SU-DHL-6 (cell line): Measurements from ENCODE around the gene TNFRSF1B.
A peak's percentile ranks its signal among the peaks of the same experiment; 100 is the strongest.

Experiments used
- H2AFZ ChIP-seq: fragments of 200-600 bp; sonication (generic); 2 replicates; pipeline ENCODE4 v1.6.1; 2014; ENCODE audit warnings: low read depth, mild to moderate bottlenecking, moderate library complexity, mixed read lengths, antibody characterized with exemption, low read length; ENCODE audit not compliant: severe bottlenecking
- H3F3A ChIP-seq: fragments of 200-600 bp; shearing (Covaris generic); 2 replicates; pipeline ENCODE4 v1.6.0; 2016; ENCODE audit warnings: antibody characterized with exemption, mild to moderate bottlenecking; ENCODE audit not compliant: insufficient read depth
- H3K27ac ChIP-seq: fragments of 200-600 bp; sonication (generic); 2 replicates; pipeline ENCODE4 v1.5.1; 2016; ENCODE audit warnings: low read depth, mild to moderate bottlenecking, low read length, moderate library complexity, mixed read lengths
- H3K27me3 ChIP-seq: fragments of 200-600 bp; sonication (generic), shearing (Covaris generic); 2 replicates; pipeline ENCODE4 v1.6.0; 2014; ENCODE audit warnings: mild to moderate bottlenecking, low read length
- H3K36me3 ChIP-seq: fragments of 200-600 bp; sonication (generic); 2 replicates; pipeline ENCODE4 v1.6.1; 2014; ENCODE audit warnings: mild to moderate bottlenecking, low read length, mixed read lengths
- H3K4me2 ChIP-seq: fragments of 300-600, 200-600 bp; shearing (Covaris generic), sonication (generic); 2 replicates; pipeline ENCODE4 v1.6.0; 2014; ENCODE audit warnings: low read length, low read depth, mild to moderate bottlenecking; ENCODE audit not compliant: poor library complexity, severe bottlenecking
- H3K4me3 ChIP-seq: fragments of 200-600 bp; sonication (generic); 2 replicates; pipeline ENCODE4 v1.5.1; 2014; ENCODE audit warnings: antibody characterized with exemption, low read length, mild to moderate bottlenecking, mixed read lengths; ENCODE audit not compliant: insufficient read depth, poor library complexity, severe bottlenecking
- H3K79me2 ChIP-seq: fragments of 200-600 bp; sonication (generic); 2 replicates; pipeline ENCODE4 v1.6.1; 2014; ENCODE audit warnings: mild to moderate bottlenecking, low read length, moderate library complexity; ENCODE audit not compliant: insufficient read depth
- H3K9ac ChIP-seq: fragments of 200-600 bp; sonication (generic); 2 replicates; pipeline ENCODE4 v1.7.0; 2014; ENCODE audit warnings: mild to moderate bottlenecking, low read length
- H3K9me2 ChIP-seq: fragments of 200-600 bp; sonication (generic); replicated peaks from 2 replicates; pipeline ENCODE4 v1.6.1; 2014; ENCODE audit warnings: low read length; ENCODE audit not compliant: insufficient read depth
- H3K9me3 ChIP-seq: fragments of 200-600 bp; sonication (generic); 2 replicates; pipeline ENCODE4 v1.6.1; 2014; ENCODE audit warnings: low read length, mixed read lengths; ENCODE audit not compliant: insufficient read depth
- H4K20me1 ChIP-seq: fragments of 200-600 bp; sonication (generic); 2 replicates; pipeline ENCODE4 v1.6.1; 2014; ENCODE audit warnings: low read depth, mild to moderate bottlenecking, antibody characterized with exemption, low read length, moderate library complexity, mixed read lengths
- EZH2phosphoT487 ChIP-seq: fragments of 200-600 bp; sonication (generic), shearing (Covaris generic); conservative IDR thresholded peaks from 2 replicates; pipeline ENCODE4 v1.6.1; 2018; ENCODE audit warnings: mild to moderate bottlenecking, antibody characterized with exemption, low read length, moderate library complexity, mixed read lengths
- TF ChIP-seq, protein P1 (sequence below): fragments of 200-600 bp; sonication (generic); IDR thresholded peaks from one replicate; pipeline ENCODE4 v1.5.1; 2017; ENCODE audit warnings: antibody characterized with exemption, mild to moderate bottlenecking, low read length, moderate library complexity; ENCODE audit not compliant: insufficient read depth, poor library complexity, severe bottlenecking

Gene TNFRSF1B

DNA sequence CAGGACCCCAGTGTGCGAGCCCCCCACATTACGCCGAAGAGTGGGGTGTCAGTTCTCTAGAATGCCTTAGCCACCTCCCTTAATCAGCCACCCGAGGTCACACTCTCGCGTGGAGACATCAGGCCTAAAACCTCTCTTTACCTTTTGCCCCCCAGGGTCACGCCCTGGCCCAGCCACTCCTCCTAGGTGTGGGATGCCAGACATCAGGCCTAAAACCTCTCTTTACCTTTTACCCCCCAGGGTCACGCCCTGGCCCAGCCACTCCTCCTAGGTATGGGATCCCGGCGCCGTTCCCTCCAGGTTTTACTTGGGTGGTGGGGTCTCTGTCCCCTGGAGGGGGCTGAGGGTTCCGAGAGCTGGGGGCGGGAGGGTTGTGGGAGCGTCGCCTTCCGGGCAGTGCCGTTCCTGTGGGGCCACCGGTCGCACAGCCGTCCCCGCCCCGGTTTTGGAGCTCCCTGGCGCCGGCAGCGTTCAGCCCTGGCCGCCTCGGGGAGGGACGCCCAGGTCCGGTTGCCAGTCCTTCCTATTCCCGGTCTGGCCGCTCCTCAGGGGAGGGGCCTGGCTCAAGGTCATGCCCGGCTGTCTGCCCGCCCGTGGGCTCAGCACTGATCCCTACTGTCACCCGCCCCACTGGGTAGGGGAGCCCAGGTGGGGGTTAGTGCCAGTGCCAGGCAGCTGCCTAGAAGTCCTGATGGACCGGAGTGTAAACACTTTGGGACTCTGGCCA is 63.9 kb downstream of the TNFRSF1B start:
- TF ChIP-seq, protein P1, sequence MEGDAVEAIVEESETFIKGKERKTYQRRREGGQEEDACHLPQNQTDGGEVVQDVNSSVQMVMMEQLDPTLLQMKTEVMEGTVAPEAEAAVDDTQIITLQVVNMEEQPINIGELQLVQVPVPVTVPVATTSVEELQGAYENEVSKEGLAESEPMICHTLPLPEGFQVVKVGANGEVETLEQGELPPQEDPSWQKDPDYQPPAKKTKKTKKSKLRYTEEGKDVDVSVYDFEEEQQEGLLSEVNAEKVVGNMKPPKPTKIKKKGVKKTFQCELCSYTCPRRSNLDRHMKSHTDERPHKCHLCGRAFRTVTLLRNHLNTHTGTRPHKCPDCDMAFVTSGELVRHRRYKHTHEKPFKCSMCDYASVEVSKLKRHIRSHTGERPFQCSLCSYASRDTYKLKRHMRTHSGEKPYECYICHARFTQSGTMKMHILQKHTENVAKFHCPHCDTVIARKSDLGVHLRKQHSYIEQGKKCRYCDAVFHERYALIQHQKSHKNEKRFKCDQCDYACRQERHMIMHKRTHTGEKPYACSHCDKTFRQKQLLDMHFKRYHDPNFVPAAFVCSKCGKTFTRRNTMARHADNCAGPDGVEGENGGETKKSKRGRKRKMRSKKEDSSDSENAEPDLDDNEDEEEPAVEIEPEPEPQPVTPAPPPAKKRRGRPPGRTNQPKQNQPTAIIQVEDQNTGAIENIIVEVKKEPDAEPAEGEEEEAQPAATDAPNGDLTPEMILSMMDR: no peak
- no peak for TF ChIP-seq EZH2phosphoT487
- H3K9me2 ChIP-seq: no peaks in the 10 kb centered on the region
- no peaks in the 10 kb centered on the region for H3K36me3 ChIP-seq
- H3K27ac ChIP-seq: no peak overlapping the region
- H3K4me2 ChIP-seq: peak overlapping the region; percentile 89
- peak overlapping the region; percentile 83 for H2AFZ ChIP-seq
- peak overlapping the region; percentile 92 for H3K4me3 ChIP-seq
- no peaks in the 10 kb centered on the region for H4K20me1 ChIP-seq
- no peaks in the 10 kb centered on the region for H3K79me2 ChIP-seq
- H3K9ac ChIP-seq: peak overlapping the region; percentile 87
- H3F3A ChIP-seq: no peaks in the 10 kb centered on the region
- H3K9me3 ChIP-seq: no peaks in the 10 kb centered on the region
- no peaks in the 10 kb centered on the region for H3K27me3 ChIP-seq

DNA sequence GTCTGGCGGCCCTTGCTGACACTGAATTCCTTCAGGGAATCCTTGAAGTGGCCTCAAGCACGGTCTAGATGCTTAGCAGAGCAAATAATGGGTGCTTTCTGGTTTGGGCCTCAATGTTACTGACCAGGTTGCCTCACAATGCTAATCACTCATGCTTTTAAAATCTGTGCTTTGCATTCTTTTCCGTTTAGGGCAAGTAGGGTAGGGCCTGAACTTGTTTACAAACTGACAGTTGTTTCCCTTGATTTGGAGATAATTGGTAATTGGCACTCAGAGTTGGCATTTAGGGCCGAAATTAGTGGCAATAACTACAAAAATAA is 64.4 kb downstream of the TNFRSF1B start:
- no peak overlapping the region for H3K27ac ChIP-seq
- H3K9ac ChIP-seq: peak overlapping the region; percentile 87
- H3K4me2 ChIP-seq: peak overlapping the region; percentile 89
- no peaks in the 10 kb centered on the region for H3K9me3 ChIP-seq
- no peak overlapping the region for H2AFZ ChIP-seq
- no peaks in the 10 kb centered on the region for H3K36me3 ChIP-seq
- no peaks in the 10 kb centered on the region for H3K9me2 ChIP-seq
- H4K20me1 ChIP-seq: no peaks in the 10 kb centered on the region
- H3K4me3 ChIP-seq: peak overlapping the region; percentile 92
- H3F3A ChIP-seq: no peaks in the 10 kb centered on the region
- no peaks in the 10 kb centered on the region for H3K79me2 ChIP-seq
- H3K27me3 ChIP-seq: no peaks in the 10 kb centered on the region
- TF ChIP-seq, protein P1: no peak

DNA sequence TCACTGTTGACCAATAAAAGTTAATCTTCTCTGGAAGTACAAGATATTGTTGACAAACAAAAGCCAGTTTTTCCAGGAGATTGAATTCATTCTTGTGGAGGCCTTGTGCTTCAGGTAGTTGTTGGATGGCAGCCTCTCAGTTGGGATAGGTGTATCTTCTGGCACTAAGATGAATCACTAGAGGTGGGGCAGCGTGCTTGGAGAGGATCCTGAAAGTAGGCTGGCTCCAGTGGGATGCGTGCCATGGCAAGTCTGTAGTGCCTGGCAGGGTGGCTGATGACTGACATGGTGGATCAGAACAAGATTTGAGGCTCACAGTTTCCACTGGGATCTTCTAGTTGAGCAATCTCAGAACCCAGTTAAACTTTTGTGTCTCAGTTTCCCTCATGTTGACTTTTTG is 65.4 kb downstream of the TNFRSF1B start:
- no peaks in the 10 kb centered on the region for H3F3A ChIP-seq
- no peaks in the 10 kb centered on the region for H3K36me3 ChIP-seq
- H3K4me2 ChIP-seq: no peak overlapping the region
- H3K79me2 ChIP-seq: no peaks in the 10 kb centered on the region
- H3K9ac ChIP-seq: no peak overlapping the region
- H3K9me2 ChIP-seq: no peaks in the 10 kb centered on the region
- TF ChIP-seq, protein P1: no peak
- no peak for TF ChIP-seq EZH2phosphoT487
- H4K20me1 ChIP-seq: no peaks in the 10 kb centered on the region
- no peaks in the 10 kb centered on the region for H3K27me3 ChIP-seq
- no peak overlapping the region for H2AFZ ChIP-seq
- no peak overlapping the region for H3K27ac ChIP-seq
- H3K4me3 ChIP-seq: no peak overlapping the region
- no peaks in the 10 kb centered on the region for H3K9me3 ChIP-seq
